HG03045 (cell line): Measurements from ENCODE around the gene CAPN2.
"Not testable (repeated sequence)": the region's sequence is repeated elsewhere in the genome, so short reads cannot be mapped to it uniquely, and the experiment has no call there.

Source experiments
- ATAC-seq: cut with Tn5 transposase; IDR thresholded peaks from one replicate; pipeline ENCODE4 v1.9.1; 2021; ENCODE audit warnings: mild to moderate bottlenecking, moderate library complexity; ENCODE audit not compliant: unreplicated experiment

Gene CAPN2

GRCh38 chr1:223738465-223739365 is 26.4 kb downstream of the CAPN2 start:
- ATAC-seq = no peak

- no peak for ATAC-seq
These were observed 27.2 kb downstream of the CAPN2 start for GRCh38 chr1:223739366-223740037.

- ATAC-seq = not testable (repeated sequence)
These were observed 27.8 kb downstream of the CAPN2 start for GRCh38 chr1:223740038-223740736.

- no peak for ATAC-seq
These were observed 29.5 kb downstream of the CAPN2 start for GRCh38 chr1:223741861-223742260.

- ATAC-seq = no peak
These were observed 30.6 kb downstream of the CAPN2 start for GRCh38 chr1:223742856-223743517.

- no peak for ATAC-seq
These were observed 33.4 kb downstream of the CAPN2 start for GRCh38 chr1:223745731-223746130.

- ATAC-seq = peak; percentile 13
These were observed 35.5 kb downstream of the CAPN2 start for GRCh38 chr1:223747838-223748335.

GRCh38 chr1:223748405-223748772 is 36.0 kb downstream of the CAPN2 start:
- ATAC-seq = peak; percentile 63

- peak; percentile 56 for ATAC-seq
These were observed 36.7 kb downstream of the CAPN2 start for GRCh38 chr1:223748773-223749733.

- no peak for ATAC-seq
These were observed 38.6 kb downstream of the CAPN2 start for GRCh38 chr1:223750730-223751570.

GRCh38 chr1:223751696-223752095 is 39.4 kb downstream of the CAPN2 start:
- no peak for ATAC-seq

- ATAC-seq = no peak
These were observed 40.6 kb downstream of the CAPN2 start for GRCh38 chr1:223752721-223753515.

GRCh38 chr1:223754681-223755431 is 42.5 kb downstream of the CAPN2 start:
- no peak for ATAC-seq

- ATAC-seq = no peak
These were observed 43.1 kb downstream of the CAPN2 start for GRCh38 chr1:223755432-223755792.

GRCh38 chr1:223755992-223756775 is 43.8 kb downstream of the CAPN2 start:
- ATAC-seq = no peak
